Mesenchymal stem cell (in vitro differentiated cells and primary cell): Measurements from ENCODE around the gene LKAAEAR1.

Source experiments
- DNase-seq: peaks from one replicate; pipeline ENCODE4 v3.0.0-alpha.2; 2013
- H2AFZ ChIP-seq: one replicate; pipeline ENCODE4 v1.6.1; 2013; ENCODE audit warnings: low read depth, mild to moderate bottlenecking, control low read depth, inconsistent platforms, low read length, moderate library complexity
- H2AK5ac ChIP-seq: 2 replicates; pipeline ENCODE4 v1.6.1; 2013; ENCODE audit warnings: low read length, moderate library complexity, mild to moderate bottlenecking, inconsistent platforms; ENCODE audit not compliant: severe bottlenecking
- H2BK120ac ChIP-seq: one replicate; pipeline ENCODE4 v1.6.1; 2013; ENCODE audit warnings: low read depth, mild to moderate bottlenecking, inconsistent platforms, low read length, moderate library complexity
- H2BK12ac ChIP-seq, 2 experiments: one replicate each; pipeline ENCODE4 v1.6.1; 2013; ENCODE audit warnings: inconsistent platforms in 2 of 2, low read length in 2 of 2, mild to moderate bottlenecking in 2 of 2, moderate library complexity in 2 of 2, control low read depth in 1 of 2
- H2BK15ac ChIP-seq: one replicate; pipeline ENCODE4 v1.6.1; 2013; ENCODE audit warnings: mild to moderate bottlenecking, low read depth, inconsistent platforms; ENCODE audit not compliant: poor library complexity, severe bottlenecking
- H2BK5ac ChIP-seq: 2 replicates; pipeline ENCODE4 v1.6.1; 2013; ENCODE audit warnings: low read depth, mild to moderate bottlenecking, low read length, control low read depth, inconsistent platforms; ENCODE audit not compliant: poor library complexity, severe bottlenecking
- H3K14ac ChIP-seq, 2 experiments: one replicate each; pipeline ENCODE4 v1.6.1; 2013; ENCODE audit warnings: inconsistent platforms in 2 of 2, low read length in 2 of 2, control low read depth in 1 of 2, mild to moderate bottlenecking in 1 of 2, moderate library complexity in 1 of 2
- H3K18ac ChIP-seq, 2 experiments: one replicate each; pipeline ENCODE4 v1.6.1; 2013; ENCODE audit warnings: inconsistent platforms in 2 of 2, low read length in 2 of 2, control low read depth in 1 of 2, low read depth in 1 of 2, mild to moderate bottlenecking in 1 of 2
- H3K23ac ChIP-seq, 2 experiments: one replicate each; pipeline ENCODE4 v1.6.1; 2013; ENCODE audit warnings: inconsistent platforms in 2 of 2, low read length in 2 of 2, mild to moderate bottlenecking in 2 of 2, moderate library complexity in 2 of 2, control low read depth in 1 of 2
- H3K27ac ChIP-seq: 2 replicates; pipeline ENCODE4 v1.5.1; 2013; ENCODE audit warnings: mild to moderate bottlenecking, moderate library complexity, low read length, control low read depth, inconsistent platforms; ENCODE audit not compliant: poor library complexity, severe bottlenecking
- H3K27me3 ChIP-seq, 2 experiments: 2 replicates each; pipeline versions ENCODE4 v1.6.1 to v1.7.0; 2013; ENCODE audit warnings: low read length in 2 of 2, mild to moderate bottlenecking in 2 of 2, moderate library complexity in 2 of 2, control low read depth in 1 of 2, inconsistent platforms in 1 of 2; ENCODE audit not compliant: control insufficient read depth in 1 of 2, insufficient read depth in 1 of 2
- H3K36me3 ChIP-seq, 2 experiments: 2 replicates each; pipeline versions ENCODE4 v1.6.1 to v1.7.0; 2013; ENCODE audit warnings: low read length in 2 of 2, control low read depth in 1 of 2, inconsistent platforms in 1 of 2, low read depth in 1 of 2, mild to moderate bottlenecking in 1 of 2; ENCODE audit not compliant: insufficient read depth in 2 of 2, control insufficient read depth in 1 of 2
- H3K4ac ChIP-seq, 2 experiments: one replicate each; pipeline ENCODE4 v1.6.1; 2013; ENCODE audit warnings: inconsistent platforms in 2 of 2, low read length in 2 of 2, mild to moderate bottlenecking in 2 of 2, moderate library complexity in 2 of 2, control low read depth in 1 of 2, low read depth in 1 of 2
- H3K4me1 ChIP-seq: 2 replicates; pipeline ENCODE4 v1.6.1; 2013; ENCODE audit warnings: low read depth, low read length, control low read depth; ENCODE audit not compliant: control insufficient read depth, insufficient read depth
- H3K4me2 ChIP-seq: 2 replicates; pipeline ENCODE4 v1.6.1; 2013; ENCODE audit warnings: low read length, mild to moderate bottlenecking, inconsistent platforms; ENCODE audit not compliant: poor library complexity, severe bottlenecking
- H3K4me3 ChIP-seq, 2 experiments: 2 replicates each; pipeline versions ENCODE4 v1.5.1 to v1.7.0; 2013; ENCODE audit warnings: low read length in 2 of 2, mild to moderate bottlenecking in 2 of 2, control low read depth in 1 of 2, low read depth in 1 of 2; ENCODE audit not compliant: insufficient read depth in 1 of 2
- H3K79me1 ChIP-seq: replicated peaks from 2 replicates; pipeline ENCODE4 v1.6.1; 2013; ENCODE audit warnings: mild to moderate bottlenecking, control low read depth, low read length, inconsistent platforms; ENCODE audit not compliant: poor library complexity, severe bottlenecking
- H3K9ac ChIP-seq: 2 replicates; pipeline ENCODE4 v1.7.0; 2013; ENCODE audit warnings: mild to moderate bottlenecking, low read length, moderate library complexity
- H3K9me3 ChIP-seq: 2 replicates; pipeline ENCODE4 v1.7.0; 2013; ENCODE audit warnings: mild to moderate bottlenecking, low read length; ENCODE audit not compliant: control insufficient read depth
- H4K8ac ChIP-seq: one replicate; pipeline ENCODE4 v1.6.1; 2013; ENCODE audit warnings: inconsistent platforms, mild to moderate bottlenecking, low read length, moderate library complexity
- H4K91ac ChIP-seq: one replicate; pipeline ENCODE4 v1.6.1; 2013; ENCODE audit warnings: mild to moderate bottlenecking, low read length, inconsistent platforms
- WGBS: methylation state at CpG from one replicate; pipeline ENCODE4 v1.1.7; 2013; ENCODE audit warnings: mixed read lengths; 5-methylcytosine and 5-hydroxymethylcytosine counted together

LKAAEAR1 gene

GRCh38 chr20:64063389-64064144, 20.6 kb downstream of the LKAAEAR1 start:
- H2AK5ac ChIP-seq = peak overlapping the region; percentile 62
- peak overlapping the region; percentile 92 for H3K4me2 ChIP-seq
- H3K79me1 ChIP-seq = peaks cover 11% of the 10 kb centered on the region
- peak overlapping the region in 1 of 2 experiments; percentile 68 for H3K14ac ChIP-seq
- peak overlapping the region; percentile 88 for H4K8ac ChIP-seq
- peak overlapping the region; percentile 93 to 95 for H3K18ac ChIP-seq
- peak overlapping the region; percentile 21 for H3K27ac ChIP-seq
- no peak overlapping the region for H2BK5ac ChIP-seq
- no peak for DNase-seq
- H2AFZ ChIP-seq = peak overlapping the region; percentile 32
- peak overlapping the region; percentile 71 for H2BK120ac ChIP-seq
- peaks cover 43% of the 10 kb centered on the region for H3K4me1 ChIP-seq
- peak overlapping the region; percentile 91 for H3K9ac ChIP-seq
- H3K4ac ChIP-seq = peak overlapping the region; percentile 92 to 98
- H2BK15ac ChIP-seq = peak overlapping the region; percentile 71
- 3% methylated on average over 48 of the region's 51 CpGs for WGBS
- H3K9me3 ChIP-seq = no peaks in the 10 kb centered on the region
- no peak overlapping the region for H2BK12ac ChIP-seq
- peaks cover 0 to 13% of the 10 kb centered on the region in 2 experiments for H3K36me3 ChIP-seq
- H3K27me3 ChIP-seq = peaks cover 0 to 7% of the 10 kb centered on the region in 2 experiments
- peak overlapping the region; percentile 86 to 91 for H3K4me3 ChIP-seq
- peak overlapping the region; percentile 10 to 96 for H3K23ac ChIP-seq
- peak overlapping the region; percentile 89 for H4K91ac ChIP-seq

GRCh38 chr20:64062596-64063388, 21.4 kb downstream of the LKAAEAR1 start, which contains the start of gene TCEA2:
Gene TCEA2 (plus strand): TSS chr20:64063198. CDS start chr20:64063313, 115 bp downstream.
- peaks cover 0 to 12% of the 10 kb centered on the region in 2 experiments for H3K27me3 ChIP-seq
- no peak within 1 kb of the TSS for H2BK12ac ChIP-seq
- H3K36me3 ChIP-seq = peaks cover 0 to 5% of the 10 kb centered on the region in 2 experiments
- peak within 1 kb of the TSS; percentile 92 to 98 for H3K4ac ChIP-seq
- H2AFZ ChIP-seq = peak within 1 kb of the TSS; percentile 76
- H3K14ac ChIP-seq = peak within 1 kb of the TSS in 1 of 2 experiments; percentile 68
- peak within 1 kb of the TSS; percentile 93 to 95 for H3K18ac ChIP-seq
- H3K4me2 ChIP-seq = peak within 1 kb of the TSS; percentile 92
- H2BK15ac ChIP-seq = peak within 1 kb of the TSS; percentile 89
- H4K91ac ChIP-seq = peak within 1 kb of the TSS; percentile 89
- H3K4me3 ChIP-seq = peak within 1 kb of the TSS; percentile 86 to 91
- H4K8ac ChIP-seq = peak within 1 kb of the TSS; percentile 99
- peaks cover 48% of the 10 kb centered on the region for H3K4me1 ChIP-seq
- H2AK5ac ChIP-seq = peak within 1 kb of the TSS; percentile 65
- peak within 1 kb of the TSS; percentile 21 for H3K27ac ChIP-seq
- H3K9ac ChIP-seq = peak within 1 kb of the TSS; percentile 93
- H3K9me3 ChIP-seq = no peaks in the 10 kb centered on the region
- H2BK120ac ChIP-seq = peak within 1 kb of the TSS; percentile 71
- peak within 1 kb of the TSS; percentile 19 for H2BK5ac ChIP-seq
- peak within 1 kb of the TSS; percentile 10 to 96 for H3K23ac ChIP-seq
- 8% methylated on average over 67 of the region's 85 CpGs for WGBS
- DNase-seq = peak; percentile 95
- H3K79me1 ChIP-seq = peaks cover 11% of the 10 kb centered on the region

- Histone ChIP-seq H2AK5ac (peak overlapping the region; percentile 65), H2BK5ac (no peak overlapping the region), H3K79me1 (peaks cover 11% of the 10 kb centered on the region), H3K4me2 (peak overlapping the region; percentile 74), H3K27me3 (peaks cover 0 to 17% of the 10 kb centered on the region in 2 experiments), H3K36me3 (peaks cover 0 to 5% of the 10 kb centered on the region in 2 experiments), H2BK120ac (no peak overlapping the region), H3K14ac (no peak overlapping the region), H3K27ac (no peak overlapping the region), H2BK15ac (no peak overlapping the region), H3K4me1 (peaks cover 53% of the 10 kb centered on the region), H3K23ac (no peak overlapping the region), H3K18ac (peak overlapping the region; percentile 89 to 90), H2AFZ (peak overlapping the region; percentile 19), H2BK12ac (no peak overlapping the region), H3K4ac (peak overlapping the region; percentile 76 to 88), H3K9ac (peak overlapping the region; percentile 93), H4K91ac (peak overlapping the region; percentile 87), H3K9me3 (no peaks in the 10 kb centered on the region), H4K8ac (peak overlapping the region; percentile 99), H3K4me3 (peak overlapping the region; percentile 54 to 91)
- WGBS = 67% methylated on average over 5 of the region's 5 CpGs
- no peak for DNase-seq
These were observed 22.0 kb downstream of the LKAAEAR1 start for GRCh38 chr20:64062276-64062595.

DNA sequence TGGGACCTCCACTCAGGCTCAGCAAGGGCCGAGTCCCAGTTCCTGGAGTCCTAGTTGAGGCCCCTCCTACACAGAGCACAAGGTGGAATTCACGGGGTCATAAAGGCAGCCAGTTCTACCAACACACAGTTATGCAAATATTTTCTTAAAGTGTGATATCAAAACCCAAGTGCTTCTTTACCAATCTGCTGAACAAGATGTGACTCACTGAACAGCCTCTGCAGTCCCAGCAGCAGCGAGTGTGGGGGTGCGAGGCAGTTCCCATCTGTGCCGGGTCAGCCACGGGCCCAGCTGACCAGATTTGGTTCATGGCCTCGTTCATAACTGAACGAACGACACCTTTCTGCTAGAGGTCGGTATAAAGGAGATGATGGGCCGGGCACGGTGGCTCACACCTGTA, 25.7 kb downstream of the LKAAEAR1 start:
- Histone ChIP-seq H3K27me3 (peaks cover under 1 to 50% of the 10 kb centered on the region in 2 experiments), H3K4ac (no peak overlapping the region), H3K36me3 (no peaks in the 10 kb centered on the region), H3K9me3 (no peaks in the 10 kb centered on the region), H3K79me1 (peaks cover 3% of the 10 kb centered on the region), H3K14ac (no peak overlapping the region), H2AK5ac (no peak overlapping the region), H3K27ac (peak overlapping the region; percentile 37), H2AFZ (no peak overlapping the region), H3K4me3 (no peak overlapping the region), H3K4me1 (peaks cover 52% of the 10 kb centered on the region), H4K91ac (no peak overlapping the region), H3K4me2 (no peak overlapping the region), H2BK12ac (no peak overlapping the region), H4K8ac (no peak overlapping the region), H2BK15ac (no peak overlapping the region), H2BK120ac (no peak overlapping the region), H3K9ac (no peak overlapping the region), H3K18ac (no peak overlapping the region), H2BK5ac (no peak overlapping the region), H3K23ac (no peak overlapping the region)
- DNase-seq = no peak
- WGBS = 86% methylated on average over 12 of the region's 12 CpGs
